Panc1 (cell line): Measurements from ENCODE around the gene CCDC157. TPM values are rescaled to one million over a fixed set of nuclear protein-coding genes. Genes with fewer than 3 reads are reported as not detected.
A peak's percentile ranks its signal among the peaks of the same experiment; 100 is the strongest.

ENCODE experiments used
- ATAC-seq: fragments of 200-7000 bp; cut with Tn5 transposase; 2 replicates; pipeline ENCODE4 v1.9.1; 2020; ENCODE audit warnings: mild to moderate bottlenecking, moderate library complexity
- BruUV-seq: library from RNA; stranded (reverse); fragments of 400-500 nt; replicated peaks from 2 replicates; lab custom pipeline; 2021; lab: Mats Ljungman, UMichigan
- CTCF ChIA-PET: fragments of 300-600 bp; sonication (Branson Sonifier 250); formaldehyde crosslinking; loops from one replicate; lab custom pipeline; 2022; ENCODE audit warnings: antibody characterized with exemption; lab: Charles Lee
- POLR2A ChIA-PET: fragments of 300-600 bp; sonication (Branson Sonifier 250); formaldehyde crosslinking; loops from one replicate; lab custom pipeline; 2022; ENCODE audit warnings: antibody characterized with exemption; lab: Charles Lee
- DNase-seq: peaks from one replicate; pipeline ENCODE4 v3.0.0-alpha.2; 2010; ENCODE audit warnings: low read depth, low spot score
- H3K27ac ChIP-seq: 2 replicates; pipeline ENCODE4 v1.5.1; 2011; ENCODE audit warnings: mild to moderate bottlenecking, low read length, inconsistent platforms
- H3K27me3 ChIP-seq: fragments of 200-500 bp; sonication (Bioruptor generic); 2 replicates; pipeline ENCODE4 v1.6.0; 2014; ENCODE audit warnings: low read length, inconsistent platforms; ENCODE audit not compliant: control insufficient read depth, insufficient read depth
- H3K36me3 ChIP-seq: fragments of 200-500 bp; sonication (Bioruptor generic); 2 replicates; pipeline ENCODE4 v1.5.1; 2014; ENCODE audit warnings: inconsistent platforms, mild to moderate bottlenecking, low read length, moderate library complexity; ENCODE audit not compliant: control insufficient read depth, insufficient read depth
- H3K4me1 ChIP-seq: 2 replicates; pipeline ENCODE4 v1.5.1; 2011; ENCODE audit warnings: inconsistent platforms, mild to moderate bottlenecking, low read length, moderate library complexity; ENCODE audit not compliant: control insufficient read depth, insufficient read depth
- H3K4me3 ChIP-seq, 2 experiments: 2 replicates each; pipeline ENCODE4 v1.5.1; 2011 to 2012; ENCODE audit warnings: low read depth in 2 of 2, low read length in 2 of 2, mild to moderate bottlenecking in 2 of 2, inconsistent platforms in 1 of 2, moderate library complexity in 1 of 2
- H3K9me3 ChIP-seq: fragments of 200-500 bp; sonication (Bioruptor generic); 2 replicates; pipeline ENCODE4 v1.5.1; 2014; ENCODE audit warnings: low read depth, mild to moderate bottlenecking, inconsistent platforms, low read length, moderate library complexity; ENCODE audit not compliant: control insufficient read depth, insufficient read depth
- POLR2AphosphoS5 ChIP-seq: IDR thresholded peaks from 2 replicates; pipeline ENCODE4 v1.6.1; 2012; ENCODE audit warnings: mild to moderate bottlenecking, low read depth, low read length, moderate library complexity
- SIN3A ChIP-seq: IDR thresholded peaks from 2 replicates; pipeline ENCODE4 v1.6.1; 2012; ENCODE audit warnings: low read depth, mild to moderate bottlenecking, low read length, moderate library complexity, borderline replicate concordance; ENCODE audit not compliant: insufficient read depth
- TCF7L2 ChIP-seq: IDR thresholded peaks from 2 replicates; pipeline ENCODE4 v1.6.1; 2011; ENCODE audit warnings: mild to moderate bottlenecking, low read depth, low read length, inconsistent platforms
- in situ Hi-C: cut with HindIII; loops from 2 replicates; pipeline ENCODE4 v1.10.0; 2016; ENCODE audit warnings: low sequenced_read_pairs, low pct_unique_long_range_greater_than_20kb
- intact Hi-C: fragments of 100-400 bp; cut with micrococcal nuclease; formaldehyde crosslinking; loops from one replicate; pipeline ENCODE4 v1.10.0; 2022; ENCODE audit not compliant: unreplicated experiment
- total RNA-seq: library from RNA; stranded (reverse); gene quantifications from one replicate; pipeline ENCODE4 v1.2.1, GENCODE V29; 2021; ENCODE audit not compliant: unreplicated experiment
- TF ChIP-seq, protein P1 (sequence below): fragments of 450-650 bp; IDR thresholded peaks from 2 replicates; pipeline ENCODE4 v1.5.1; 2017; ENCODE audit warnings: mild to moderate bottlenecking
- TF ChIP-seq, protein P2 (sequence below), 2 experiments: IDR thresholded peaks; 2 replicates each; pipeline ENCODE4 v1.6.1; 2011 to 2012; ENCODE audit warnings: low read depth in 2 of 2, control low read depth in 1 of 2, low read length in 1 of 2, mild to moderate bottlenecking in 1 of 2, moderate library complexity in 1 of 2; ENCODE audit not compliant: insufficient read depth in 1 of 2

CCDC157 gene
- total RNA-seq, 1 experiment from 2014 or later: 2.1 TPM

DNA sequence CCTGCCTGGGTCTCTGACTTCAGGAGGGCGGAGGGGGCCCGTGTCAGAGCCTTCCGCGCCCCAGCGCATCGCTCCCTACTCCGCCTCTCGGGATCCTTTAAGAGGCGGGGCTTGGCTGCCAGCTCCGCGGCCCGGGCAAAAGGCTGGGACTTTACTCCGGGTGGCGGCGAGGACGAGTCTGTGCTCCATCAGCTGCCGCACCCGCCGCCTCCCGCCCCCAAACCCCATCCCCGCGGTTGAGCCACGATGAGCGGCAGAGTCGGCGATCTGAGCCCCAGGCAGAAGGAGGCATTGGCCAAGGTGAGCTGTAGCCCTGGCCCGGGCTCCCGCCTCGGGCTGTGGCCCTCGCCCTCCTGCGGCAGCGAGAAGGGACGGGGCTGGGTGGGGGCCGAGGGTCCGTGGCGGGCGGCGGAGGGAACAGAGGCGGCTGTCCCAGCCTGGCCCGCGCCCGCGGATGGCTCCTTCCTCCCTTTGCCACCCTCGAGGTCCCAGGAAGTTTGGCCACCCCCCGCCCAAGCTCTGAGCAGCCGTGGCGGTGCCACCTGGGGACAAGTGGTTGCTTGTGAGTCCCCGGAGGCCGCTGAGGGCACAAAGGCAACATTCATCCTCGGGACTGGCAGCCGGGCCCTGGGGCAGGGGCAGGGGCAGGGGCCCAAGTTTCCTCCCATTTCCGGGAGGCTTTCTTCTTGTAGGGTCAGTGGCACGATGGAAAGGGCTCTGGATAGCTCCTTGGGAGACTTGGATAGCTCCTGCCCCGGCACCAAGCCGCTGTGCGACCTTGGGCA is 40.3 kb downstream of the CCDC157 start, which contains the start of gene SEC14L2:
Gene SEC14L2, plus strand, starts transcription at position 148 of the 785 bp plus-strand sequence. Its CDS starts 99 bp downstream, at position 247.
- Histone ChIP-seq H3K9me3 (no peaks in the 10 kb centered on the region), H3K27ac (peak within 1 kb of the TSS; percentile 42), H3K4me1 (0 out of 2 replicates have a peak, but pooled peaks cover 8% of the 10 kb centered on the region), H3K27me3 (no peaks in the 10 kb centered on the region), H3K36me3 (no peaks in the 10 kb centered on the region), H3K4me3 (peak within 1 kb of the TSS; percentile 53 to 69)
- DNase-seq: no peak
- intact Hi-C loops (no loop called here), in situ Hi-C loops (no loop called here)
- CTCF ChIA-PET: interaction anchor here (0.8 to 1.6 kb wide), 3 partner anchors 10 to 109 kb away, joined by 3 to 4 read pairs (median 3); no protein-coding TSS in a partner anchor
- ATAC-seq: peak; percentile 93
- BruUV-seq: no TSS peak
- TF ChIP-seq, protein P1, sequence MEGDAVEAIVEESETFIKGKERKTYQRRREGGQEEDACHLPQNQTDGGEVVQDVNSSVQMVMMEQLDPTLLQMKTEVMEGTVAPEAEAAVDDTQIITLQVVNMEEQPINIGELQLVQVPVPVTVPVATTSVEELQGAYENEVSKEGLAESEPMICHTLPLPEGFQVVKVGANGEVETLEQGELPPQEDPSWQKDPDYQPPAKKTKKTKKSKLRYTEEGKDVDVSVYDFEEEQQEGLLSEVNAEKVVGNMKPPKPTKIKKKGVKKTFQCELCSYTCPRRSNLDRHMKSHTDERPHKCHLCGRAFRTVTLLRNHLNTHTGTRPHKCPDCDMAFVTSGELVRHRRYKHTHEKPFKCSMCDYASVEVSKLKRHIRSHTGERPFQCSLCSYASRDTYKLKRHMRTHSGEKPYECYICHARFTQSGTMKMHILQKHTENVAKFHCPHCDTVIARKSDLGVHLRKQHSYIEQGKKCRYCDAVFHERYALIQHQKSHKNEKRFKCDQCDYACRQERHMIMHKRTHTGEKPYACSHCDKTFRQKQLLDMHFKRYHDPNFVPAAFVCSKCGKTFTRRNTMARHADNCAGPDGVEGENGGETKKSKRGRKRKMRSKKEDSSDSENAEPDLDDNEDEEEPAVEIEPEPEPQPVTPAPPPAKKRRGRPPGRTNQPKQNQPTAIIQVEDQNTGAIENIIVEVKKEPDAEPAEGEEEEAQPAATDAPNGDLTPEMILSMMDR: no peak
- TF ChIP-seq, protein P2, sequence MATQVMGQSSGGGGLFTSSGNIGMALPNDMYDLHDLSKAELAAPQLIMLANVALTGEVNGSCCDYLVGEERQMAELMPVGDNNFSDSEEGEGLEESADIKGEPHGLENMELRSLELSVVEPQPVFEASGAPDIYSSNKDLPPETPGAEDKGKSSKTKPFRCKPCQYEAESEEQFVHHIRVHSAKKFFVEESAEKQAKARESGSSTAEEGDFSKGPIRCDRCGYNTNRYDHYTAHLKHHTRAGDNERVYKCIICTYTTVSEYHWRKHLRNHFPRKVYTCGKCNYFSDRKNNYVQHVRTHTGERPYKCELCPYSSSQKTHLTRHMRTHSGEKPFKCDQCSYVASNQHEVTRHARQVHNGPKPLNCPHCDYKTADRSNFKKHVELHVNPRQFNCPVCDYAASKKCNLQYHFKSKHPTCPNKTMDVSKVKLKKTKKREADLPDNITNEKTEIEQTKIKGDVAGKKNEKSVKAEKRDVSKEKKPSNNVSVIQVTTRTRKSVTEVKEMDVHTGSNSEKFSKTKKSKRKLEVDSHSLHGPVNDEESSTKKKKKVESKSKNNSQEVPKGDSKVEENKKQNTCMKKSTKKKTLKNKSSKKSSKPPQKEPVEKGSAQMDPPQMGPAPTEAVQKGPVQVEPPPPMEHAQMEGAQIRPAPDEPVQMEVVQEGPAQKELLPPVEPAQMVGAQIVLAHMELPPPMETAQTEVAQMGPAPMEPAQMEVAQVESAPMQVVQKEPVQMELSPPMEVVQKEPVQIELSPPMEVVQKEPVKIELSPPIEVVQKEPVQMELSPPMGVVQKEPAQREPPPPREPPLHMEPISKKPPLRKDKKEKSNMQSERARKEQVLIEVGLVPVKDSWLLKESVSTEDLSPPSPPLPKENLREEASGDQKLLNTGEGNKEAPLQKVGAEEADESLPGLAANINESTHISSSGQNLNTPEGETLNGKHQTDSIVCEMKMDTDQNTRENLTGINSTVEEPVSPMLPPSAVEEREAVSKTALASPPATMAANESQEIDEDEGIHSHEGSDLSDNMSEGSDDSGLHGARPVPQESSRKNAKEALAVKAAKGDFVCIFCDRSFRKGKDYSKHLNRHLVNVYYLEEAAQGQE (IDR thresholded peaks at IDR 0.05; ENCODE audit: insufficient read depth in 1 of 2, low read depth in 2 of 2, low read length in 1 of 2): no peak
- no peak for TF ChIP-seq TCF7L2
- no peak for TF ChIP-seq POLR2AphosphoS5
- POLR2A ChIA-PET: no interaction called here

DNA sequence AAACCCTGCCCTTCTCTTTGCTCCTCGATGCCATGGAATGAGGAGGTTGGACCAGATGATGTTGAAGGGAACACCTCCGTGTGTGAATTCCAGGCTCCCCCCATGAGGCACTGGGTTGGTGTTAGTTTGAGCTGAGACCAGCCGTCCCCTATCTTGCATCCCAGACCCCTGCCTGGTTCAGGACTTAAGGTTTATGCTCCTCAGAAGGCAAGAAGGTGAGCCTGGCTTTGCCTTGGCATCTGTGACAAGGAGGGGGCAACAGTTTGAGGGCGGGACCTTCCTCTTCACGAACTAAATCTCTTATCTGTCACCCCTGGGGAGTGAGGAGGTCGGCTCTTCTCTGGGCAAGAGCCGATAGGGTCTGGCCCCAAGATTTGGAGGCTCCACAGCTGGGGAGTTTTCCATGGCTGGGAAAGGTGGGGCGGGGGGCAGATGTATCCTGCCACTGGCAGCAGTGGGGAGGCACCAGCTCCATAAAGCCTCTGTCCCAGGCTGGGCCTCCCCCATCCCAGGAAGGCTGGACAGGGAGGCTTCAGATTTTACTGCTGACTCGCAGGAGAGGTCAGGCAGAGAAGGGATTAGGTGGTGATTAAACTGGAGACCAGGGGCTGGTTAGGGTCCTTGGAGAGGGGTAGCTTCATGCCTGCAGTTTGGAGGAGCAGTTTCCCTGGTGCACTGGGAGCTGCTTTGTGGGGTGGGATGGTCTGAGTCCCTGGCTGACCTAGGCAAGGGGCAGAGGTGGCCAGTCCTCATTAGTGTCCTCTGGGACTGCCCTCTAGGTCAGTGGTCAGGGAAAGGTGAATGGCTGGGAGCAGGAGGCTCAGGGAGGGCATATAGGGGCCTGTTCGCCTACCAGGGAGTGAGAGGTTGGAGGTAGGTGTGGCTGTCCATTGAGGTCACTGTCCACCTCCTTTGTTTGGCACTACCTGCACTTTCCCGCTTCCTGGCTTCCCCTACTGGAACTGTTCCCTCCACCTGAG is 41.1 kb downstream of the CCDC157 start:
- in situ Hi-C loops: no loop called here
- H3K4me3 ChIP-seq: peak overlapping the region; percentile 53 to 69
- POLR2A ChIA-PET: no interaction called here
- TSS peak; percentile 66 for BruUV-seq
- no peaks in the 10 kb centered on the region for H3K9me3 ChIP-seq
- no peak for DNase-seq
- no peaks in the 10 kb centered on the region for H3K36me3 ChIP-seq
- intact Hi-C loops: no loop called here
- H3K27ac ChIP-seq: peak overlapping the region; percentile 42
- ATAC-seq: peak; percentile 31
- CTCF ChIA-PET: no interaction called here
- 0 out of 2 replicates have a peak, but pooled peaks cover 8% of the 10 kb centered on the region for H3K4me1 ChIP-seq
- H3K27me3 ChIP-seq: no peaks in the 10 kb centered on the region
- no peak for TF ChIP-seq POLR2AphosphoS5
- TF ChIP-seq TCF7L2: no peak
- TF ChIP-seq SIN3A: no peak
- TF ChIP-seq, protein P2 (IDR thresholded peaks at IDR 0.05; ENCODE audit: insufficient read depth in 1 of 2, low read depth in 2 of 2, low read length in 1 of 2): no peak
- TF ChIP-seq, protein P1: no peak
